Stimulated activated CD4-positive, alpha-beta T cell treated with anti-CD3 and anti-CD28 coated beads, TNF-alpha, amount 100 ng/mL, for 48 hours (primary cell): ENCODE data around the gene MAP3K4.
"Not testable (repeated sequence)": the region's sequence is repeated elsewhere in the genome, so short reads cannot be mapped to it uniquely, and the experiment has no call there.

ENCODE experiments used
- DNase-seq, 3 donors: peaks; one replicate each; pipeline ENCODE4 v3.0.0-alpha.2; 2020; ENCODE audit warnings: low read depth in 3 of 3

Gene MAP3K4

DNA sequence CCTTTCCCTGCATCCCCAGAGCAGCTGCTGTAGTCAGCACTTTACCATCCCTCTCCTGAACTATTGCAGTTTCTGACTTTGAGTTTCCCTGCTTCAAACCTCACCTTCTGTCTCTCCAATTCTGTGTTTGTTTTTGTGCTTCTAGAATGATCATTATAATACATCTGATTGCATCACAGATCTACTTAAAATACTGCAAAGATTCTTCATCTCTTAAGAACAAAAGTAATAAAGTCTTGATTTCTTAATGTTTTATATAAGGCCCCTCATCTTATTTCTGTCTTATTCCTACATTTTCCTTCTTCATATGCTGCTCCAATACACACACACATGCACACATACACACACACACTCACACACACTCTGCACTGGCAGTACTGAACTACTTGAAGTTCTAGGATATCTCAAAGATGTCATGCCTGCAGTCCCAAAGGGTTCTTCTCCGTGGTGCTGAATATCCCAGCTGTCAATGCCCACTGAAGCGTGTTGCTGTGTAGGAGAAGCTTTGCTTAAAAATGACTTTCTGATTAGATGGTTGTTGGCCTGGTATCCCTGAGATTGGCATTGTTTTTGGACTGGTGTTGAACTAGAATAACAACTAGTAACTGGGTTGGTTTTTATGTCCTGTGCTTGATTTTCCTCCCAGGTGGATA is 97.2 kb downstream of the MAP3K4 start:
- DNase-seq: no peak

GRCh38 chr6:161091151-161091550 is 99.6 kb downstream of the MAP3K4 start:
- no peak for DNase-seq

DNA sequence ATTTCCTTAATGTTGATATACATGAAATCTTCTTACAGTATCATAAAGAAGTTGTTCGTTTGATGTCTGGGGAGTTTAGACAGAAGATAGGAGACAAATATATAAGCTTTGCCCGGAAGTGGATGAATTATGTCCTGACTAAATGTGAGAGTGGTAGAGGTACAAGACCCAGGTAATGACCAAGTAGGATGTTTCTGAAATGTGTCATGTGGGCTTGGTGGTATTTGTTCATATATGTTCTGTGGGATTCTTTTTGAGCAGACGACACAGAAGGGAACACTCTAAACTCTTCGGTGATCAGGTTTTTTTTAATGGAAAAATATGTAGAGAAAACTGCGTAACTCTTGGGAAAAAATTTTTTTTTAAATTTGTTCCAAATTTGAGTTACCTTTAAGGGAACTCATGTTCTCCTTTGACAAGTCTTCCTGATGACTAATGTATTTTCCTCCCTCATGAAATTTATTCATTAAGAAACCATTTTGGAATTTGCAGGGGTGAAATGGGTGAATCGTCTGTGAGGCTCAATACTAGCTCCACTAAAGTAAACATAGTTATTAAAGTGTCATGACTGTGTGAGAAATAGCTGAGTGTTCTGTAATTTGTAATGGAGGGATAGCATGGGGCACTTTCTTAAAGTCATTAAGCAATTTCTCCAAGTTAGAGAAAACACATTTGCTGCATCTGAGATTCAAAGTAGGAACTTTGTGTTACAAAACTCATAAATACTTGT is 100.6 kb downstream of the MAP3K4 start:
- DNase-seq: no peak

GRCh38 chr6:161094955-161095354 is 103.4 kb downstream of the MAP3K4 start:
- no peak for DNase-seq

DNA sequence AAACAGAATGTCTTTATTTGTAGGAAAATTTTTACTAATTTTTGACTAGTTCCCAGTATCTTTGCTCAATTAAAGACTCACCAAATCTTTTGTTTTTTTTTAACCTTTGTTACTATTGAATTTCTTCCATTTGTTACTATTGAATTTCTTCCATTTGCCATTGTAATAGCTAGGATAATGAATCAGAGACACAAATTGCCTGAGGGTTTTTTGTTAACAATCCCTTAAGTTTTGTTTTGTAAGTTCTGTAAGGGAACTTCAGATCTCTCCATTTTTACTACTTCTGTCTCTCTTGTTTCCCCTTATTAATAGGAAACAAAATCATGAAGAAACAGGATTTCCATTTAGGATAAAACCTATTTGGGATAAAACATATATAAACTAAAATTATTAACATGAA is 104.3 kb downstream of the MAP3K4 start:
- no peak for DNase-seq

GRCh38 chr6:161100072-161100471 is 108.5 kb downstream of the MAP3K4 start:
- DNase-seq: no peak

DNA sequence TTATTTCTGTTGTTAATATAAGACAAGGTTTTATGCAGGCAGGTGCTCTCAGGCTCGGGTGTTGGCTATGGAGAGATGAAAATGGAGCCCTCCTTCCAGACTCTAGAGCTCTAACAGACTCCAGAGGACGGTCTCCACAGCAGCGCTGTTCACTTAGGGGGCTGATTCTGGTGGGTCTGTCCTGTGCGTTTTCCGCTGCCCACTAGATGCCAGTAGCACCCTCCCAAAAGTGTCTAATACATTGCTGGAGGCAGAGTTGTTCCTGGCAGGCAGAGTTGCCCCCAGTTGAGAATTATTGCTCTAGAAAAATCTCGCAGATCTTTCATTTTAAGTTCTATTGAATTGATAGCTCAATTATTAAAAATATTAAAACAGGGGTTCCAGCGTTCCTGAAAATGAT is 109.9 kb downstream of the MAP3K4 start:
- DNase-seq: no peak

GRCh38 chr6:161103475-161103874 is 111.9 kb downstream of the MAP3K4 start:
- no peak for DNase-seq

- no peak for DNase-seq
Measured at GRCh38 chr6:161104966-161105365, 113.4 kb downstream of the MAP3K4 start.

DNA sequence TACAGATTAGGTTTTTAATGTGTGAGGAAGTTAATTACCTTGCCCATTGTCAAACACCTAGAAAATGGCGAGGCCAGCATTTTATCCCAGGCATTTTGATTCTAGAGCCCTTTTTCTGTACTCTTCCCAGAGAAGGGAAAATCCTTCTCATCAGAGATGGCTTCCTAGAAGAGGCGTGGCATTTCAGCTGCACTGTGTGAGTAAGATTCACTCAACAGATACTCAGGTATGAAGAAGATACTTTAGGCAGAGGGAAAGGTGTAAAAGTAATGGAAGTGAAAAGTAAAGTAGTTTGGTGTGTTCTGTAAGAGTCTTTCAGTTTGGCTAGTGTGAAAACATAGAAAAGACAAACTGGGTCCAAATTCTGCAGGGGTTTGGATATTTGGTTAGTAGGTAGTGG is 113.8 kb downstream of the MAP3K4 start:
- DNase-seq: no peak

GRCh38 chr6:161107779-161108730 is 116.5 kb downstream of the MAP3K4 start:
- DNase-seq: no peak

- DNase-seq: no peak
Measured at GRCh38 chr6:161108916-161109315, 117.3 kb downstream of the MAP3K4 start.

- DNase-seq: no peak
Measured at GRCh38 chr6:161109366-161109765, 117.8 kb downstream of the MAP3K4 start.

DNA sequence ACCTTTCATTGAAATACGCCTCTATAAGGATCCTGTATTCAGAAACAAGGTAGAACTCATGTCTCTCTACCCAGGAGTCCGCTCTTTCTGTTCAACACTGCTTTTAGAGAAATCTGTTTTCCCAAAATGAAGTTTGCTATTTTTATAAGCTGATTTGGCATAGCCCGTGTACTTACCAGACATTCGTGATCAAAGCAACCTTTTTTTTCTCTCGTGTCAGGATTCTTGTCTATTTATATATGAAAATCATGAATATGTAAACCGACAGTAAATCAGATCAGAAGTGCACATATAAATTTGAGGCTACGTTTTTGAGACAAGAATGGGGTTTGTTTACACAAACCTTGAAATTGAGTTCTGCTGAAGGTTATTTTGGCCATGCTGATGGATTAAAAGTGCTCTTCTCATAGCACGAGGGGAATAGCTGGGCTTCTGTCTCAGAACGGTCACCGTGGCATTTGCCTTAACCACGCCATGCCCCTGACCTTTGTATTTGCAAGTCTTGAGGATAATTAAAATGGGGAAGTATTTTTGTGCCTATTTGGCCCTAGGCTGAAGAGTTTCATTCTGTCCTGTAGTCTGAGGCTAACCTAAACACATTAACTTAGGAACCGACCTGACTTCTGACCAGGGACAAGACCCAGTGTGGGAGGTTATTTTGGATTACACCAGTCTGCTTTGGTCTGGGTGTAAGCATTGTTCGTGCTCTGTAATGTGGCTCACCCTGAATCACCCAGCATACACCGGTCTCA is 118.6 kb downstream of the MAP3K4 start:
- no peak for DNase-seq

DNA sequence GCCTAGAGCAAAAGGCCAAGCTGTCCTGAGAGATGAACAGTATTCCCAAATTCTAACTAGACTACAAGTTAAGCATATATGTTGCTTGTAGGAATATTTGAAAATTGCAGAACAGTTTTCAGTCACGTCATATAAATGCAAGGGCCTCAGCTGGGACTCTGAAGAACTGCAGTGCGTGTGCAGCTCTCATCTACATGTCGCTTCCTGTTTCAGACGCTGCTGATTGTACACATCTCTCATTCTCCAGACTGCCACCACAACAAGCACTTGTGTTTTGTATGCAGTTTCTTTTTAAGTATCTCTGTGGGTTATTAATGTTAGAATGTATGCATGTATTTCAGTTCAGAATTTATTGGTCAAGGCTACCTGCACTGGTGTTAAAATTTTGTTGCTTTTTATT is 119.7 kb downstream of the MAP3K4 start:
- no peak for DNase-seq

GRCh38 chr6:161115468-161115867 is 123.9 kb downstream of the MAP3K4 start:
- no peak for DNase-seq

GRCh38 chr6:161116554-161116953 is 125.0 kb downstream of the MAP3K4 start:
- DNase-seq: no peak

- no peak for DNase-seq
Measured at GRCh38 chr6:161117308-161117707, 125.7 kb downstream of the MAP3K4 start.

GRCh38 chr6:161117942-161118341 is 126.4 kb downstream of the MAP3K4 start:
- DNase-seq: no peak

DNA sequence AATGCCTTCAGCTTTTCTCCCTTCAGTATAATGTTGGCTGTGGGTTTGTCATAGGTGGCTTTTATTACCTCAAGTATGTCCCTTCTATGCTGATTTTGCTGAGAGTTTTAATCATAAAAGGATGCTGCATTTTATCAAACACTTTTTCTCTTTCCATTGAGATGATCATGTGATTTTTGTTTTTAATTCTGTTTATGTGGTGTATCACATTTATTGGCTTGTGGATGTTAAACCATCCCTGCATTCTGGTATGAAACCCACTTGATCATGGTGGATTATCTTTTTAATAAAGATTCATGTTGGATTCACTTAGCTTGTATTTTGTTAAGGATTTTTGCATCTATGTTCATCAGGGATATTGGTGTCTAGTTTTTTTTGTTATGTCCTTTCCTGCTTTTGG is 131.8 kb downstream of the MAP3K4 start:
- DNase-seq: not testable (repeated sequence)

DNA sequence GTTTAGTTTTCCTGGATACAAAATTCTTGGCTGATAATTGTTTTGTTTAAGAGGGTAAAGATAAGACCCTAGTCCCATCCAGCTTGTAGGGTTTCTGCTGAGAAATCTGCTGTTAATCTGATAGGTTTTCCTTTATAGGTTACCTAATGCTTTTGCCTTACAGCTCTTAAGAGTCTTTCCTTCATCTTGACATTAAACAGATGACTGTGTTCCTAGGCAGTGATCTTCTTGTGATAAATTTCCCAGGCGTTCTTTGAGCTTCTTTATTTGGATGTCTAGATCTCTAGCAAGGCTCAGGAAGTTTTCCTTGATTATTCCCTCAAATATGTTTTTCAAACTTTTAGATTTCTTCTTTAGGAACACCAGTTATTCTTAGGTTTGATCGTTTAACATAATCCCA is 134.0 kb downstream of the MAP3K4 start:
- no peak for DNase-seq
